Thoracic aorta (tissue), 2 donors: ENCODE data around the gene TMEM100. TPM values are rescaled to one million over a fixed set of nuclear protein-coding genes. Genes with fewer than 3 reads are reported as not detected.
A peak's percentile ranks its signal among the peaks of the same experiment; 100 is the strongest.

Experiments used
- ATAC-seq: fragments of 150-250 bp; one replicate; pipeline ENCODE4 v1.8.0; 2017; ENCODE audit warnings: low read depth; ENCODE audit not compliant: insufficient number of reproducible peaks, low FRiP score
- DNase-seq: peaks from one replicate; pipeline ENCODE4 v3.0.0-alpha.2; 2020; ENCODE audit warnings: low spot score
- H3K27ac ChIP-seq, 2 donors: fragments of 200-600 bp; sonication (generic); 1 replicate in 1 of 2; 2 replicates in 1 of 2; pipeline ENCODE4 v1.5.1; 2016; ENCODE audit warnings: mild to moderate bottlenecking in 2 of 2, moderate library complexity in 2 of 2
- H3K27me3 ChIP-seq: fragments of 200-600 bp; sonication (generic); replicated peaks from 2 replicates; pipeline ENCODE4 v1.6.0; 2016; ENCODE audit warnings: mild to moderate bottlenecking; ENCODE audit not compliant: insufficient read depth
- H3K36me3 ChIP-seq: fragments of 200-600 bp; sonication (generic); one replicate; pipeline ENCODE4 v1.5.1; 2016
- H3K4me1 ChIP-seq, 2 donors: fragments of 200-600 bp; sonication (generic); 1 replicate in 1 of 2; 2 replicates in 1 of 2; pipeline versions ENCODE4 v1.5.1 to v1.6.0; 2016; ENCODE audit warnings: low read depth in 2 of 2, mild to moderate bottlenecking in 1 of 2; ENCODE audit not compliant: control insufficient read depth in 1 of 2
- H3K4me3 ChIP-seq: fragments of 200-600 bp; sonication (generic); 2 replicates; pipeline ENCODE4 v1.5.1; 2016; ENCODE audit warnings: mild to moderate bottlenecking
- H3K9me3 ChIP-seq: fragments of 200-600 bp; sonication (generic); 2 replicates; pipeline ENCODE4 v1.5.1; 2016
- CTCF ChIP-seq: fragments of 200-600 bp; sonication (generic); IDR thresholded peaks from one replicate; pipeline ENCODE4 v1.5.1; 2019; ENCODE audit warnings: antibody characterized with exemption
- total RNA-seq, 2 donors: library from RNA; depleted of rRNA; stranded (reverse); fragments of >200 nt; gene quantifications; one replicate each; pipeline versions ENCODE4 v1.1.0 to v1.2.3, GENCODE V29; 2016

Gene TMEM100
- total RNA-seq, 2 donors from 2014 or later, result 2.2 to 10.7 TPM

DNA sequence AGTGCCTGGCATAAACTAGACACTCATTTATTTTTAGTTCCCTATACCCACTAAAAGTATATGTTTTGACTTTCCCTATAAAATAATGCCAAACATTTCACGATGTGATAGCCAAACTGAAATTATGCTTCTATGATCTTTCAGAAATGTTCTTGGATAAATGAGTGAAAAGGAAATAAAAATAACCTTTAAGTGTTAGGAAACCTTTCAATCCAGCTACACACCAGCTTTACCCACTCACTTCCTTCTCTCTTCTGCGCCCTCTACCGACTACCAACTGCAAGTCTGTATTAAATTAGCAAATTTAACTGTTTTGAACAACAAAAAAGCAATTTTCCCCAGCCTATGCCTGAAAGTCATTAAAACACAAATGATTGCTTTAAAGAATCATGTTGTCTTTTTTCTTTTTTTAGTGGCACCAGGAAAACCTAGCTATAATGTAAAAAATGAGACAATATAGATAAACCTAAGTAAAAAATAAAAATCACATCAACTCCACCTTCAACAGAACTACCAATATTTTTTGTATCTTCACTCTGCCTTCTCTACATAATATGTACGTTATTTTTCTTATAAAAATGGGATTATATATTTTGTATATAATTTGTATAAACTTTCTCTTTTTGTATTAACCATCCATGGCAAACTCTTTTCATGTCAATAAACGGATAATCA is 13.2 kb upstream of the TMEM100 start:
- DNase-seq, result no peak

DNA sequence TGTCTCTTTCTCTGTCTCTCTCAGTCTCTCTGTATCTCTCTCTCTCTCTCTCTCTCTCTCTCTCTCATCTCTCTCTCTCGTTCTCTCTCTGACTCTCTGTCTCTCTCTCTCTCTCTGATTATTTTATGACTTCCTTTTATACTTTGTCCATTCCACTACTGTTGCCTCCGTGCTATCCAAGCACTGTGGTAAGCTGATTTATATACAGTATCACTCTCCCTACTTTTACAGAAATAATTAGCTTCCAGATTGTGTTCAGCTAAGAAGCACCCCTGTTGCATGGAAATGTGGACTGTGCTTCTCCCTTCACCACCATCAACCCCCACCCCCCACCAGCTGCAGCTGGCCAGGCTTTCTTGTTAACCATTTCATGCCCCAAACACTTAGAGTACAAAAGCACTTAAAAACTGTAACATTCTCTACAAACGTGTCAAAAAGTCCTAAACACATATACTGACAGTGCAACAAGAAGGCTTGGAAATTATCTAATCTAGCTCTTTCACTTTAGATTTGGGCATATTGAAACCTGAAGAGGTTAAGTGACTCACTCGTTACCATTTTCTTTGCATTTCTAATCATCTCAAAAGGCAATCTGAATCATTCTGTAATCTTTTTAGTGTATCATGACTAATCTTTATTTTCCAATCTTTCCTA is 11.6 kb upstream of the TMEM100 start:
- no peak overlapping the region for H3K4me3 ChIP-seq
- ATAC-seq, result no peak
- H3K4me1 ChIP-seq, result peaks cover 0 to 29% of the 10 kb centered on the region in 2 donors
- TF ChIP-seq CTCF, result no peak
- H3K36me3 ChIP-seq, result no peaks in the 10 kb centered on the region
- H3K9me3 ChIP-seq, result no peaks in the 10 kb centered on the region
- no peak overlapping the region for H3K27ac ChIP-seq
- no peaks in the 10 kb centered on the region for H3K27me3 ChIP-seq
- DNase-seq, result no peak

More for the DNA sequence above, 13.2 kb upstream of the TMEM100 start:
- Histone ChIP-seq H3K36me3 (no peaks in the 10 kb centered on the region), H3K9me3 (no peaks in the 10 kb centered on the region), H3K4me3 (no peak overlapping the region), H3K27me3 (no peaks in the 10 kb centered on the region), H3K4me1 (peaks cover 0 to 23% of the 10 kb centered on the region in 2 donors), H3K27ac (no peak overlapping the region)
- peak; percentile 56 for TF ChIP-seq CTCF
- ATAC-seq, result no peak

DNA sequence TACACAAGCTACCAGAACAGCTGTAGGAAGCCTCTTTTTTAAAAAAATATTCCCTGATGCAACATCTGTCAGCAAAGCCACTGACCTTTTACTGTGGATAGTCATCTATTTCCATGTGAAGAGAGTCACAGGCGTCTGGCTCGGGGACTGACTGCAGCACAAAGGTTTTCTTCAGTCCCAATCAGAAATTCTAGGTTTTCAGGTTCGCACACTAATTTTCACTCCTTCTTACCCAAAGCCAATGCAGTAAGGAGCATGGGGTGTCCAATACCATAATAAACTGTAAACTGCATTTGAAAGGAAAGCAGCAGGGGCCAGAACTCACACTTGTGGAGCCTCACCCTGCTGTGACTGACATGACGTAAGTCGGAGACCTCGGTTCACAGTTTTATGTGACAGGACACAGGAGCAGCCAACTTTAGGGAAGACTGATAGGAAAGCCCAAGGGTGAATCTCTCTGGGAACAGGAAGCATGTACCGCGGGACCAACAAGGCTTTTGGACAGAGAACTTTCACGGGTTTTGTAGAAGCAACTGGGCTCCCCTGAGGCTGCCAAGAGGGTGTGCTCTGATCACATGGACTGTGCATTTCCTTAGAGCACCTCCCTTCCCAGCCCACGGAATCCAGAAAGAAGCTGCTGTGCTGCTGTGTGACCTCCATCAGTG is 9.1 kb upstream of the TMEM100 start:
- Histone ChIP-seq H3K4me3 (peak overlapping the region; percentile 46), H3K27ac (peak overlapping the region; percentile 4 to 34), H3K27me3 (no peaks in the 10 kb centered on the region), H3K9me3 (no peaks in the 10 kb centered on the region), H3K4me1 (peaks cover 2 to 53% of the 10 kb centered on the region in 2 donors), H3K36me3 (no peaks in the 10 kb centered on the region)
- TF ChIP-seq CTCF, result no peak
- peak; percentile 36 for ATAC-seq
- no peak for DNase-seq

- DNase-seq, result no peak
- TF ChIP-seq CTCF, result no peak
- no peak for ATAC-seq
- no peaks in the 10 kb centered on the region for H3K36me3 ChIP-seq
- no peaks in the 10 kb centered on the region for H3K27me3 ChIP-seq
- H3K27ac ChIP-seq, result peak overlapping the region; percentile 4 to 5
- H3K4me3 ChIP-seq, result no peak overlapping the region
- H3K9me3 ChIP-seq, result no peaks in the 10 kb centered on the region
- H3K4me1 ChIP-seq, result peaks cover 4 to 62% of the 10 kb centered on the region in 2 donors
Observed at GRCh38 chr17:55730808-55731207, 8.1 kb upstream of the TMEM100 start.

- no peaks in the 10 kb centered on the region for H3K36me3 ChIP-seq
- no peak for ATAC-seq
- H3K27ac ChIP-seq, result peak overlapping the region in 1 of 2 donors; percentile 5
- H3K4me1 ChIP-seq, result peaks cover 4 to 65% of the 10 kb centered on the region in 2 donors
- H3K27me3 ChIP-seq, result no peaks in the 10 kb centered on the region
- no peaks in the 10 kb centered on the region for H3K9me3 ChIP-seq
- TF ChIP-seq CTCF, result no peak
- no peak overlapping the region for H3K4me3 ChIP-seq
- no peak for DNase-seq
Observed at GRCh38 chr17:55730380-55730779, 7.7 kb upstream of the TMEM100 start.
